ENCODE results near the gene METTL24.

Gene METTL24

DNA sequence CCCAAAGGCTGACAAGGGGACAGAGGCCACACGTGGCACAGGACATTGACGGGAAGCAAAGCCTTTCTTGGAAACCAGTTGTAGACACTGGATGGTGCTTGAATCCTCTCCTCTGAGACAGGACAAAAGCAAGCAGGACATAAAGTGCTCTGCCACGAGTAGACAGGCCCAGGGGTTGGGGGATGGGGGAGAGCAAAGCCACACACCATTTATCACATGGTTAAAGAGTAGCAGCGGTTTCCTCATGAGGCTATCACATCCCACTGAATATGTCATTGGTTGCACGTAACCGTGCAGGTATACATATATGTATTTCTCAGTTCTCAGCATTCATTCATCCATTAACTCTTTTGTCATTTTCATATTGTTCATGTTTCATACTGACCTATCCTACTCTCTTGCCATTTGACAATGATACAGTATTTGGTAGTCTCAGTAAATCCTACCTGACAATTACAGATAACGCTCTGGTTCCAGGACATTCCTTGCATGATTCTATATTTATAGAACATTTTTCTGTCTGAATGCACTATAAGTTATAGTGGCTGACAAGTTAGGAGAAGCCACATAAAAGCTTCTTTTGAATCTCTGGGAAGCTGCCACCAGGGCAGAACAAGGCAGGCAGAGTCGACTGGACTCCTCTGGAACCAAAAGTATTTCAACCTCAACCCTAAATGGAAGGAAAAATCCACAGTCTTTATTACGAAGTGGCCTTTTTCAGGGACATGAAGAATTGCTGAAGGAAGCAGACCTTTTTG lies 23.5 kb downstream of the METTL24 start:
- no peak for DNase-seq (ENCODE audit: low read depth, low spot score)

- no peak for DNase-seq (ENCODE audit: low read depth, low spot score)
These were observed 25.9 kb downstream of the METTL24 start for GRCh38 chr6:110332281-110332680.

GRCh38 chr6:110331816-110332215 lies 26.3 kb downstream of the METTL24 start:
- no peak for DNase-seq (ENCODE audit: low read depth, low spot score)

GRCh38 chr6:110331390-110331789 lies 26.8 kb downstream of the METTL24 start:
- no peak for DNase-seq (ENCODE audit: low read depth, low spot score)

GRCh38 chr6:110329714-110330436 lies 28.3 kb downstream of the METTL24 start:
- no peak for DNase-seq (ENCODE audit: low read depth, low spot score)

DNA sequence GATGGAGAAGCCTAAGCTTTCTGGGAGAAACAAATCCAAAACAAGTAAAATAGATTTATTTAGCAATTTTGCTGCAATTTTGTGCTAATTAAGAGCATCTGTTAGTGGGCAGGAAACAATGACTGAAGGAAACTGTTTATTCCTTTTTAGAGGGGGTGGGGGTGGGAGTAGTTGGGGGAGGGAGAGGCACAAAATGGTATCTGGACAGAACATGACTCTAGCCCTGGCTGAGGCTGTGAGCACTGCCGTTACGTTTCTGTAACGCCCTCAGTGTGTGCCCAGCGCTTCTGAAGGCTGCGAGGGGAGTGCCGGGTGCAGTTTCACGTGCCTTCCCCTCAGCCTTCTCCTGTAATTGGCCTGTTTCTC lies 28.8 kb downstream of the METTL24 start:
- no peak for DNase-seq (ENCODE audit: low read depth, low spot score)

DNA sequence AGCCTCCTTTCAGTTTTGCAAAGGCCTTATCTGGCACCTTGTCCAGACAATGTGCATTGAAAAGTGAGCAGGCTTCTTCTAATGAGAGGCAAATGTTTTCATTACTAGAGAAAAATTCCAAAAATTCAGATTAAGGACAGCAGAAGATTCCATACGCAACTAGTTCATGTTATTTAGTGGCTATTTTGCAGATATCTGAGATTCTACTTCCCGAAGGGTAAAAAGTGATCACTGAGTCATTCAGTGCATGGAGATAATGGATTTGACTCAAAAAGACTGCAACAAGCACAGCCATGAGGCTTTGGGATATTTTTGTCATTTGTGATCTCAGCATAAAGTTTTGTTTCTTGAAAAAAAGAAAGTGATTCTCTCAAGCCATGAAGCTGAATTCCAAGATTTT lies 29.9 kb downstream of the METTL24 start:
- no peak for DNase-seq (ENCODE audit: low read depth, low spot score)

- DNase-seq (ENCODE audit: low read depth, low spot score) = no peak
These were observed 30.8 kb downstream of the METTL24 start for GRCh38 chr6:110327391-110327790.

GRCh38 chr6:110326609-110327008 lies 31.5 kb downstream of the METTL24 start:
- no peak for DNase-seq (ENCODE audit: low read depth, low spot score)

GRCh38 chr6:110326057-110326456 lies 32.1 kb downstream of the METTL24 start:
- DNase-seq (ENCODE audit: low read depth, low spot score) = no peak

DNA sequence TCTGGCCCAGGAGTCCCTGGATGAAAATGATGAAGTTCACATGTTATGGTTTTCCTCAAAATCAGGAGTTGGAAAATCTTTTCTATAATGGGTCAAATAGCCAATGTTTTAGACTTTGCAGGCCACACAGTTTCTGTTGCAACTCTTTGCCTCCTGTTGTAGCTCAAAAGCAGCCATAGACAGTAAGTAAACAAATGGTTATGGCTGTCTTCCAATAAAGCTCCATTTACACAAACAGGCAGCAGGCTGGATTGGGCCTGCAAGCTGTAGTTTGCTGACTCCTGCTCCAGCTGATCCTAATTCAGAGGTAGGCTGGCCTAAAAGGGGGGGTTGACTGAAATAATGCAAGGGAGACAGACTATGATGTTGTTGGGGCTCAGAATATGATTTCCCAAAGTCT lies 33.0 kb downstream of the METTL24 start:
- DNase-seq (ENCODE audit: low read depth, low spot score) = no peak

DNA sequence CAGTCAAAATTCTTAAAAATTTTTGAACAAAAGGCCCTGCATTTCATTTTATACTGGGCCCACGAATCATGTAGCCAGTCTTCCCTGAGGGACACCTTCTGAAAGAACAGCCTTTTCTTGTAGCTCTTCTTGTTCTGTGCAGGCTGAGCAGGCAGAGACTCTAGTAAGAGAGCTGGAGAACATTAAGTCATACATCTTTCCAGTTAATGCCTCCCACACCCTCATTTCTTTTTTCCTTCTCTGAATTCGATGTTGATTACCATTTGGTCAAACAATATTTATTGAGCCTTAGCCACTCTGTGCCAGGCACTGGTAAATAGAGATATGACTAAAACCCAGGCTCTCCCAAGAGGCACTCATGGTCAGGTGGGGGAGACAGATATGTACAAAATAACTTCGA lies 33.6 kb downstream of the METTL24 start:
- no peak for DNase-seq (ENCODE audit: low read depth, low spot score)

- DNase-seq (ENCODE audit: low read depth, low spot score) = no peak
These were observed 34.9 kb downstream of the METTL24 start for GRCh38 chr6:110323258-110323657.

GRCh38 chr6:110322874-110323242 lies 35.3 kb downstream of the METTL24 start:
- no peak for DNase-seq (ENCODE audit: low read depth, low spot score)

DNA sequence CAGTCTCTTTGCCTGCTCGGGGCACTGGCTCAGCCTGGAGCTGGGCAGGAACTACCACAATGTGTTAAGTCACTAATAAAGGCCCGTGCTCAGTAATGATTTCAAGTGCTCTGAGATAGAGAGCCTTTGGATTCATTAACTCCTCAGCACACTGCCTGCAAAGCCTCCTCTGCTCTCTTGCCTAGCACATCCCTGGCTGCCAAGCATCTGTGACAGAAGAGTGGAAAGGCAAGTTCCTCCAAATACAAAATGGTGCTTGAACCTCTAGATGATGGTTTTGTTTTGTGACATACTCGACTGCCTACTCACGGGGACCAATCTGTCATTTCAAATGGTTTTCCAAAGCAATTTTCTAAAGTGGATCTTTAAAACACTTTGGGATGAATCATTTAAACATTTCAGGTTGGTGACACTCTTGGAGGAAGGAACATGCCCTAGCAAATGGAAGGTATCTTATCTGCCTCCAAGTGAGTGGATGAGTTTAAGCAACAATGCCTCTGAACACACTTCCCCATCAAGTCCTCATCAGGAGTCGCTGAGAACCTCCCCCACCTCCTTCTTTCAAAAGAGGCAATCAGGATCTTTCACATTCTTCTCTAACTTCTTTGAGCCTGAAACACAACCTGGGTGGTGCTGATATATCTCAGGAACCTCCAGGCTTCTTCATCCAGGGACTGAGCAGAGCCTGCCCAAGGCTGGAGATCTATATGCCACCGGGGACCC lies 35.8 kb downstream of the METTL24 start:
- no peak for DNase-seq (ENCODE audit: low read depth, low spot score)

GRCh38 chr6:110320307-110320706 lies 37.8 kb downstream of the METTL24 start:
- no peak for DNase-seq (ENCODE audit: low read depth, low spot score)

DNA sequence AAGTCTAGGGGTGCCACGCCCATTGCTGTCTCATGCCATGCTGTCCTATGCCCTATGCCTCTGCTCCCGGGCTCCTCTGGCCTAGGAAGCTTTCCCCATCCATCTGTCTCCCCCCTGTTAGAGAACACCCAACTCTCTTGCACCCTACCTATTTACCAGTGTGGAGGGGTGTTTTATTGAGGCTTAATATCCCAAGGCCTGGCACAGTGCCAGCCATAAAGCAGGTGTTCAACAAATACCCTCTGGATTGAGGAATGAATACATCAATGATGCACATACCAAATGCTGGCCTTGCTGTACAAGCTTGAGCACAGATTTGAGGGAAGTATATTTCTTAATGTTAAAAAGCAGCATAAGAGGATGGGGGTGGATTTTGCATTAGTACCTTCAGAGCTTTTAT lies 38.3 kb downstream of the METTL24 start:
- no peak for DNase-seq (ENCODE audit: low read depth, low spot score)

- no peak for DNase-seq (ENCODE audit: low read depth, low spot score)
These were observed 38.8 kb downstream of the METTL24 start for GRCh38 chr6:110319381-110319780.

GRCh38 chr6:110318971-110319370 lies 39.2 kb downstream of the METTL24 start:
- no peak for DNase-seq (ENCODE audit: low read depth, low spot score)

DNA sequence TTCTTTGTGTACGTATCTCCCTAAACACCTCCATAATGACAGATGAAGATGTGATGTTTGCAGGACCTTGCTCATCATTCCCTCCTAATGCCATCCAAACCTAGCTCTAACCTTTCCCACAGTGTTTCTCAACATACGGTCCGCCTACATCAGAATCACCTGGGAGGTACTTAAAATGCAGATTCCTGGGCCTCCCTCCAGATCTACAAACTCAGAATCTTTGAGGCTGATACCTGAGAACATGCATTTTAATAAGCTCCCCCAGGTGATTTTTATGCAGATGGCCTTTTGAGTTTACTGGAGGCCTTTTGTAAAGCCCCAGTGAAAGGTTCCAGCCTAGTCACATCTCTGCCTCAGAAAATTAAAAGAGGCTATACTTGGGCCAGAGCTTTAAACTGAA lies 40.5 kb downstream of the METTL24 start:
- DNase-seq (ENCODE audit: low read depth, low spot score) = no peak

DNA sequence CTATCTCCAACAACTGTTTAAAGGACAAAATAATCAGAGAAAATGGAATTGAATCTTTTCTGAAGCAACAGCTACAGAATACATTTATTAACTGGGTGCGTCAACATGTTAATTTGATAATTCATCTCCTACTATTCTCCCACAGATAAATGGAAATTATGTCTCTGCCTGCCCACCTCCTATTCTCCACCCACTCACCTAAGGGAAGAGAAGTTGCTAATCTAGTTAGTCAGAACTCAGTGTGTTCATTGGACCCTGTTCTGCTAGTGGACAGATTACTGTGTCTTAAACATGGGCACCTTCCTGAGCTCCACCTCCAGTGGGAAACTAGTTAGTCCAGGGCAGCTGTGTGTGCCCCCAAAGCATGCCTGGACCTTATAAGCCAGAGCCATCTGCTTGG lies 41.0 kb downstream of the METTL24 start:
- DNase-seq (ENCODE audit: low read depth, low spot score) = no peak

DNA sequence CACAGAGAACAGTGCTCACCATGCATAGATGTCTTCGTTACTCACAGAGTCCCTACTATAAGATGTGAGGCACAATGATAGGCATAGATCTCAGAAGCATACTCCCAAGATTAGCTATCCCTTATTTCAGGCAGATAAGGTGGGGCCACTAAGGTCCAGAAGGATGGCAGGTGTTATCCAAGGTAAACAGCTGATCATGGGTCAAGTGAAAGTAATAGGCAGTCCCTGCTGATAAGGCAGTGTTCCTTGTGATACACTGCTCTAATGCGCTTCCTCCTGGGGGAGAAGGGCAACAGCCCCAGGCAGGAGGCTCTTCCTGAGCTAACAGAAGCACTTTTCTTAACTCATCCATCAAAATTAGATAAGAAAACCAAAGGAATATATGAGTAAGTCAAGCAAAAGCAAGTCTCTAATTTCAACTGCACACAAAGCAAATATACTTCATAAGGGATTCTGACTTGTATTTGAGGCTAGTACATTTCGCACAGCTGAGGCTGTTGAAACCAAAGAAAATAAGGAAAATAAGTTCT lies 42.2 kb downstream of the METTL24 start:
- no peak for DNase-seq (ENCODE audit: low read depth, low spot score)

Data from activated naive CD8-positive, alpha-beta T cell treated with anti-CD3 and anti-CD28 coated beads, Interleukin-2, amount 50 U/mL, for 16 hours (primary cell).